GM19397 (cell line): Measurements from ENCODE around the gene TMEM185B.
"Not testable (repeated sequence)": the region's sequence is repeated elsewhere in the genome, so short reads cannot be mapped to it uniquely, and the experiment has no call there.

Experiments used
- ATAC-seq: cut with Tn5 transposase; IDR thresholded peaks from one replicate; pipeline ENCODE4 v1.9.1; 2021; ENCODE audit warnings: mild to moderate bottlenecking, moderate library complexity; ENCODE audit not compliant: unreplicated experiment

Gene TMEM185B

GRCh38 chr2:120209427-120210269 lies 13.6 kb downstream of the TMEM185B start:
- ATAC-seq: no peak

GRCh38 chr2:120208381-120209353 lies 14.5 kb downstream of the TMEM185B start:
- no peak for ATAC-seq

- ATAC-seq: no peak
Observed at GRCh38 chr2:120206022-120206581, 17.1 kb downstream of the TMEM185B start.

- no peak for ATAC-seq
Observed at GRCh38 chr2:120204945-120205670, 18.1 kb downstream of the TMEM185B start.

- ATAC-seq: no peak
Observed at GRCh38 chr2:120204417-120204816, 18.8 kb downstream of the TMEM185B start.

GRCh38 chr2:120204022-120204405 lies 19.2 kb downstream of the TMEM185B start:
- ATAC-seq: no peak

- no peak for ATAC-seq
Observed at GRCh38 chr2:120203251-120204021, 19.8 kb downstream of the TMEM185B start.

GRCh38 chr2:120199817-120200459 lies 23.3 kb downstream of the TMEM185B start:
- ATAC-seq: not testable (repeated sequence)

- no peak for ATAC-seq
Observed at GRCh38 chr2:120195553-120195952, 27.6 kb downstream of the TMEM185B start.

- no peak for ATAC-seq
Observed at GRCh38 chr2:120192280-120192679, 30.9 kb downstream of the TMEM185B start.

GRCh38 chr2:120189189-120189588 lies 34.0 kb downstream of the TMEM185B start:
- no peak for ATAC-seq

- ATAC-seq: no peak
Observed at GRCh38 chr2:120182019-120182560, 41.1 kb downstream of the TMEM185B start.

GRCh38 chr2:120180066-120180465 lies 43.1 kb downstream of the TMEM185B start:
- no peak for ATAC-seq

GRCh38 chr2:120179396-120179795 lies 43.8 kb downstream of the TMEM185B start:
- ATAC-seq: no peak

- no peak for ATAC-seq
Observed at GRCh38 chr2:120177973-120178372, 45.2 kb downstream of the TMEM185B start.

- peak; percentile 96 for ATAC-seq
Observed at GRCh38 chr2:120177001-120177621, 46.1 kb downstream of the TMEM185B start.

GRCh38 chr2:120176526-120176925 lies 46.7 kb downstream of the TMEM185B start:
- no peak for ATAC-seq

- no peak for ATAC-seq
Observed at GRCh38 chr2:120174963-120175581, 48.1 kb downstream of the TMEM185B start.
